OCI-LY1 (cell line): ENCODE measurements around the gene XYLT1.

ENCODE experiments used
- H2AFZ ChIP-seq: fragments of 200-600 bp; sonication (generic), shearing (Covaris generic); 2 replicates; pipeline ENCODE4 v1.6.0; 2014; ENCODE audit warnings: antibody characterized with exemption, mild to moderate bottlenecking, low read length
- H3F3A ChIP-seq: fragments of 200-600 bp; sonication (generic), shearing (Covaris generic); 2 replicates; pipeline ENCODE4 v1.6.0; 2014; ENCODE audit warnings: mild to moderate bottlenecking, antibody characterized with exemption, low read length, moderate library complexity; ENCODE audit not compliant: insufficient read depth
- H3K27ac ChIP-seq: fragments of 200-600 bp; sonication (generic); 2 replicates; pipeline ENCODE4 v1.5.1; 2014; ENCODE audit warnings: low read length, mixed run types, mild to moderate bottlenecking, low read depth; ENCODE audit not compliant: poor library complexity, severe bottlenecking
- H3K27me3 ChIP-seq: fragments of 200-600 bp; sonication (generic); 2 replicates; pipeline ENCODE4 v1.6.0; 2014; ENCODE audit warnings: antibody characterized with exemption, mild to moderate bottlenecking, low read length, moderate library complexity; ENCODE audit not compliant: insufficient read depth
- H3K36me3 ChIP-seq: fragments of 200-600 bp; sonication (generic); 2 replicates; pipeline ENCODE4 v1.6.1; 2014; ENCODE audit warnings: mild to moderate bottlenecking, antibody characterized with exemption, low read length, moderate library complexity, mixed read lengths; ENCODE audit not compliant: insufficient read depth
- H3K4me1 ChIP-seq: fragments of 200-600 bp; sonication (generic); 2 replicates; pipeline ENCODE4 v1.5.1; 2014; ENCODE audit warnings: mild to moderate bottlenecking, low read length, moderate library complexity; ENCODE audit not compliant: insufficient read depth, severe bottlenecking
- H3K4me2 ChIP-seq: fragments of 200-600 bp; sonication (generic), shearing (Covaris generic); 2 replicates; pipeline ENCODE4 v1.6.1; 2014; ENCODE audit warnings: low read length
- H3K4me3 ChIP-seq: fragments of 200-600 bp; sonication (generic); 2 replicates; pipeline ENCODE4 v1.5.1; 2014; ENCODE audit warnings: low read length, low read depth, mild to moderate bottlenecking, mixed read lengths; ENCODE audit not compliant: poor library complexity, severe bottlenecking
- H3K79me2 ChIP-seq: fragments of 200-600 bp; shearing (Covaris generic); 2 replicates; pipeline ENCODE4 v1.6.1; 2016; ENCODE audit warnings: mixed run types, low read length, mixed read lengths; ENCODE audit not compliant: insufficient read depth
- H3K9ac ChIP-seq: fragments of 200-600 bp; sonication (generic), shearing (Covaris generic); 2 replicates; pipeline ENCODE4 v1.6.1; 2014; ENCODE audit warnings: mild to moderate bottlenecking, low read length, mixed read lengths
- H3K9me2 ChIP-seq: fragments of 200-600 bp; sonication (generic), shearing (Covaris generic); 2 replicates; pipeline ENCODE4 v1.6.1; 2014; ENCODE audit warnings: low read depth, mild to moderate bottlenecking, low read length, mixed read lengths
- H3K9me3 ChIP-seq: fragments of 200-600 bp; shearing (Covaris generic); 2 replicates; pipeline ENCODE4 v1.6.1; 2014; ENCODE audit warnings: low read length, mixed read lengths
- H4K20me1 ChIP-seq: fragments of 200-600 bp; sonication (generic), shearing (Covaris generic); 2 replicates; pipeline ENCODE4 v1.6.0; 2016; ENCODE audit warnings: mild to moderate bottlenecking, low read length; ENCODE audit not compliant: insufficient read depth
- EZH2 ChIP-seq: fragments of 200-600 bp; sonication (generic), shearing (Covaris generic); IDR thresholded peaks from 2 replicates; pipeline ENCODE4 v1.8.0; 2017; ENCODE audit warnings: borderline replicate concordance, mixed run types, mild to moderate bottlenecking, antibody characterized with exemption, low read length, moderate library complexity, mixed read lengths
- TF ChIP-seq, protein P1 (sequence below): fragments of 200-600 bp; sonication (generic), shearing (Covaris generic); IDR thresholded peaks from 2 replicates; pipeline ENCODE4 v1.5.1; 2017; ENCODE audit warnings: mild to moderate bottlenecking, antibody characterized with exemption, low read length, moderate library complexity, mixed read lengths

Gene XYLT1

GRCh38 chr16:17147942-17148341, 322.8 kb downstream of the XYLT1 start:
- H3K4me1 ChIP-seq = no peaks in the 10 kb centered on the region
- H3K79me2 ChIP-seq = no peaks in the 10 kb centered on the region
- no peak overlapping the region for H3K4me2 ChIP-seq
- H2AFZ ChIP-seq = no peak overlapping the region
- no peaks in the 10 kb centered on the region for H4K20me1 ChIP-seq
- no peak overlapping the region for H3K9ac ChIP-seq
- no peak overlapping the region for H3K27ac ChIP-seq
- H3K9me2 ChIP-seq = no peaks in the 10 kb centered on the region
- no peaks in the 10 kb centered on the region for H3K9me3 ChIP-seq
- H3K27me3 ChIP-seq = no peaks in the 10 kb centered on the region
- peaks cover 31% of the 10 kb centered on the region; the same call in 1 of the 2 replicates for H3K36me3 ChIP-seq
- TF ChIP-seq, protein P1, sequence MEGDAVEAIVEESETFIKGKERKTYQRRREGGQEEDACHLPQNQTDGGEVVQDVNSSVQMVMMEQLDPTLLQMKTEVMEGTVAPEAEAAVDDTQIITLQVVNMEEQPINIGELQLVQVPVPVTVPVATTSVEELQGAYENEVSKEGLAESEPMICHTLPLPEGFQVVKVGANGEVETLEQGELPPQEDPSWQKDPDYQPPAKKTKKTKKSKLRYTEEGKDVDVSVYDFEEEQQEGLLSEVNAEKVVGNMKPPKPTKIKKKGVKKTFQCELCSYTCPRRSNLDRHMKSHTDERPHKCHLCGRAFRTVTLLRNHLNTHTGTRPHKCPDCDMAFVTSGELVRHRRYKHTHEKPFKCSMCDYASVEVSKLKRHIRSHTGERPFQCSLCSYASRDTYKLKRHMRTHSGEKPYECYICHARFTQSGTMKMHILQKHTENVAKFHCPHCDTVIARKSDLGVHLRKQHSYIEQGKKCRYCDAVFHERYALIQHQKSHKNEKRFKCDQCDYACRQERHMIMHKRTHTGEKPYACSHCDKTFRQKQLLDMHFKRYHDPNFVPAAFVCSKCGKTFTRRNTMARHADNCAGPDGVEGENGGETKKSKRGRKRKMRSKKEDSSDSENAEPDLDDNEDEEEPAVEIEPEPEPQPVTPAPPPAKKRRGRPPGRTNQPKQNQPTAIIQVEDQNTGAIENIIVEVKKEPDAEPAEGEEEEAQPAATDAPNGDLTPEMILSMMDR = no peak
- no peak for TF ChIP-seq EZH2
- H3K4me3 ChIP-seq = no peak overlapping the region
- H3F3A ChIP-seq = no peaks in the 10 kb centered on the region

GRCh38 chr16:17145029-17145428, 325.7 kb downstream of the XYLT1 start:
- H3K9ac ChIP-seq = no peak overlapping the region
- H3K79me2 ChIP-seq = no peaks in the 10 kb centered on the region
- no peaks in the 10 kb centered on the region for H4K20me1 ChIP-seq
- no peaks in the 10 kb centered on the region for H3K9me2 ChIP-seq
- no peaks in the 10 kb centered on the region for H3F3A ChIP-seq
- no peaks in the 10 kb centered on the region for H3K9me3 ChIP-seq
- no peak overlapping the region for H3K4me2 ChIP-seq
- H2AFZ ChIP-seq = no peak overlapping the region
- no peaks in the 10 kb centered on the region for H3K27me3 ChIP-seq
- no peak overlapping the region for H3K4me3 ChIP-seq
- H3K4me1 ChIP-seq = no peaks in the 10 kb centered on the region
- TF ChIP-seq, protein P1 = no peak
- no peak for TF ChIP-seq EZH2
- no peak overlapping the region for H3K27ac ChIP-seq
- H3K36me3 ChIP-seq = peaks cover 41% of the 10 kb centered on the region

- Histone ChIP-seq H3F3A (no peaks in the 10 kb centered on the region), H3K4me3 (no peak overlapping the region), H3K4me1 (no peaks in the 10 kb centered on the region), H4K20me1 (no peaks in the 10 kb centered on the region), H3K79me2 (no peaks in the 10 kb centered on the region), H3K4me2 (no peak overlapping the region), H3K27ac (no peak overlapping the region), H3K36me3 (peaks cover 47% of the 10 kb centered on the region), H3K27me3 (no peaks in the 10 kb centered on the region), H3K9ac (no peak overlapping the region), H3K9me2 (no peaks in the 10 kb centered on the region), H3K9me3 (no peaks in the 10 kb centered on the region), H2AFZ (no peak overlapping the region)
- TF ChIP-seq EZH2 = no peak
Observed at GRCh38 chr16:17144431-17144830, 326.3 kb downstream of the XYLT1 start.
